C4-2B (cell line): ENCODE measurements around the gene SGPP1.
"Not testable (repeated sequence)": the region's sequence is repeated elsewhere in the genome, so short reads cannot be mapped to it uniquely, and the experiment has no call there.

Experiments used
- H3K27ac ChIP-seq: fragments of 450-650 bp; 2 replicates; pipeline ENCODE4 v1.5.1; 2017
- CTCF ChIP-seq: fragments of 450-650 bp; conservative IDR thresholded peaks from 2 replicates; pipeline ENCODE4 v1.5.1; 2017; ENCODE audit warnings: mild to moderate bottlenecking
- ZFX ChIP-seq: fragments of 450-650 bp; IDR thresholded peaks from 2 replicates; pipeline ENCODE4 v1.6.1; 2017

SGPP1 gene

GRCh38 chr14:63673255-63673654, 54.6 kb downstream of the SGPP1 start:
- TF ChIP-seq ZFX, result no peak
- TF ChIP-seq CTCF, result no peak
- no peak overlapping the region for H3K27ac ChIP-seq

- no peak overlapping the region for H3K27ac ChIP-seq
- TF ChIP-seq CTCF (no peak), ZFX (no peak)
These were observed 55.3 kb downstream of the SGPP1 start for GRCh38 chr14:63672417-63673180.

- no peak for TF ChIP-seq ZFX
- TF ChIP-seq CTCF, result no peak
- H3K27ac ChIP-seq, result no peak overlapping the region
These were observed 55.9 kb downstream of the SGPP1 start for GRCh38 chr14:63671987-63672386.

GRCh38 chr14:63670692-63671091, 57.2 kb downstream of the SGPP1 start:
- no peak for TF ChIP-seq CTCF
- TF ChIP-seq ZFX, result no peak

GRCh38 chr14:63666335-63666734, 61.5 kb downstream of the SGPP1 start:
- TF ChIP-seq ZFX, result no peak
- no peak for TF ChIP-seq CTCF
- H3K27ac ChIP-seq, result no peak overlapping the region

More at GRCh38 chr14:63670692-63671091, 57.2 kb downstream of the SGPP1 start:
- no peak overlapping the region for H3K27ac ChIP-seq

GRCh38 chr14:63663428-63664341, 64.2 kb downstream of the SGPP1 start:
- no peak for TF ChIP-seq ZFX
- TF ChIP-seq CTCF, result no peak
- no peak overlapping the region for H3K27ac ChIP-seq

GRCh38 chr14:63662776-63663175, 65.1 kb downstream of the SGPP1 start:
- H3K27ac ChIP-seq, result no peak overlapping the region
- TF ChIP-seq CTCF, result no peak
- TF ChIP-seq ZFX, result no peak

GRCh38 chr14:63661881-63662280, 66.0 kb downstream of the SGPP1 start:
- H3K27ac ChIP-seq, result not testable (repeated sequence)
